ENCODE data around the gene RNF220. TPM values are rescaled to one million over a fixed set of nuclear protein-coding genes. Genes with fewer than 3 reads are reported as not detected.

RNF220 gene
- total RNA-seq, 4 donors from 2014 or later = 112 to 134 (median 132) TPM

- WGBS, 2 donors (ENCODE audit: low coverage in 1 of 2) = 0% methylated on average over 2 to 10 of the region's 16 CpGs
Measured at GRCh38 chr1:44673675-44674112, 268.6 kb downstream of the RNF220 start.

DNA sequence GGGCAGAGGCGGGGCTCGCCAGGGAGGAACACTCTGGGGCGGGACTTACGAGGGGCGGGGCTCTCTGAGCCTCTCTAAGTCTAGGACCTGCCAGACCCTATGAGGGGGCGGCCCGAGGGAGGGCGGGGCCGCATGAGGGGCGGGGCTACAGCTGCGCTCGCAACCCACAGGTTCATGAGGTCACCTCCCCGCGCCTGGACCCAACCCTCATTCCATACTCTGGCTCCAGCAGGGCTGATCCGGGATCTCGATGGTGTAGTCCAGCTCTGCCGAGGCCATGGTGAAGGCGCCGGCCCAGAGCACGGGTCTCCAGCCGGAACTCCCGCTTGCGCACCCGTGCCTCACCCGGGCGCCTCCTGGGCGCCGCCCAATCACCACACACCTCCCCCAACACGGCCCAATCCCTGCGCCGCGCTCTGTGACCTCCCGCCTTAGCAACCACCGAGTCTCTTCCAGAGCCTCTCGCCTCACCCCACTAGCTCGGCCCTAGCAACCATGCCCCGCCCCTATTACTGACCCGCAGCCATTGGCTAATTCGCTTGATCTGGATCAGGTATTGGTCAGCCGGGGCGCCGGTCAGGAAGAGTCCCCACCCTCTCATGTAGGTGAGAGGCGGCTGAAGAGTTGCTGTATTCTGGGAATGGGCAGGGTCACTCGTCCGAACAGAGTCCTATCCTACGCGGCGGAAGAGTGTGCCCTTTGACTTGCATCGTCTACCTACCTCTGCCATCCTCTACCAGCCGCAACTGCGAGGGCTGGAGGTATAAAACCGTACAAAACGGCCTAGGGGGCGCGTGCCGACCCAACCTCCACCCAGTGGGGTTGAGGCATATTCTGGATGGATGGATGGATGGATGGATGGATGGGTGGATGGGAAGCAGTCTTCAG, 269.3 kb downstream of the RNF220 start, which contains the start of the genes ARMH1 and TMEM53:
Gene ARMH1 (plus strand): TSS at position 602 of the 888 bp plus-strand sequence. CDS start 14,984 bp downstream, outside the sequence.
Gene TMEM53 (minus strand): TSS at position 369 of the 888 bp plus-strand sequence. CDS start 90 bp downstream, at position 279.
- Histone ChIP-seq H3K36me3 (no peaks in the 10 kb centered on the region), H3K9me3 (no peaks in the 10 kb centered on the region), H3K27ac (peak within 1 kb of the TSS; percentile 77 to 97 (median 94)), H3K4me3 (peak within 1 kb of the TSS; percentile 48 to 73), H3K4me1 (peaks cover 0 to 56% (median 3%) of the 10 kb centered on the region in 3 donors), H3K27me3 (no peaks in the 10 kb centered on the region)
- TF ChIP-seq CTCF (IDR thresholded peaks at IDR 0.05) (no peak), POLR2AphosphoS5 (IDR thresholded peaks at IDR 0.05) (peak; percentile 78), EP300 (IDR thresholded peaks at IDR 0.05) (no peak), POLR2A (IDR thresholded peaks at IDR 0.05) (peak; percentile 75 to 78)
- 0% methylated on average over 1 to 5 of the region's 56 CpGs for WGBS, 2 donors (ENCODE audit: low coverage in 1 of 2)
- ATAC-seq = peak; percentile 98

More at GRCh38 chr1:44673675-44674112, 268.6 kb downstream of the RNF220 start:
- TF ChIP-seq EP300 (IDR thresholded peaks at IDR 0.05) = no peak
- no peak for TF ChIP-seq CTCF (IDR thresholded peaks at IDR 0.05)
- TF ChIP-seq POLR2A (IDR thresholded peaks at IDR 0.05) = no peak
- TF ChIP-seq POLR2AphosphoS5 (IDR thresholded peaks at IDR 0.05) = no peak
- Histone ChIP-seq H3K27ac (peak overlapping the region; percentile 77 to 97 (median 94)), H3K27me3 (no peaks in the 10 kb centered on the region), H3K4me3 (peak overlapping the region; percentile 48 to 73), H3K4me1 (peaks cover 0 to 56% (median 3%) of the 10 kb centered on the region in 3 donors), H3K9me3 (no peaks in the 10 kb centered on the region), H3K36me3 (no peaks in the 10 kb centered on the region)
- ATAC-seq = no peak

- no peaks in the 10 kb centered on the region for H3K9me3 ChIP-seq
- ATAC-seq = no peak
- peaks cover 0 to 56% (median 3%) of the 10 kb centered on the region in 3 donors for H3K4me1 ChIP-seq
- 61 to 78% methylated on average over 2 to 7 of the region's 7 CpGs for WGBS, 2 donors (ENCODE audit: low coverage in 1 of 2)
- no peaks in the 10 kb centered on the region for H3K36me3 ChIP-seq
- peak overlapping the region in 1 of 2 donors; percentile 73 for H3K4me3 ChIP-seq
- peak overlapping the region in 3 of 4 donors; percentile 94 to 97 (median 95) for H3K27ac ChIP-seq
- no peaks in the 10 kb centered on the region for H3K27me3 ChIP-seq
- no peak for TF ChIP-seq EP300 (IDR thresholded peaks at IDR 0.05)
- TF ChIP-seq POLR2A (IDR thresholded peaks at IDR 0.05) = no peak
- no peak for TF ChIP-seq POLR2AphosphoS5 (IDR thresholded peaks at IDR 0.05)
- no peak for TF ChIP-seq CTCF (IDR thresholded peaks at IDR 0.05)
Measured at GRCh38 chr1:44675186-44675585, 270.1 kb downstream of the RNF220 start.

DNA sequence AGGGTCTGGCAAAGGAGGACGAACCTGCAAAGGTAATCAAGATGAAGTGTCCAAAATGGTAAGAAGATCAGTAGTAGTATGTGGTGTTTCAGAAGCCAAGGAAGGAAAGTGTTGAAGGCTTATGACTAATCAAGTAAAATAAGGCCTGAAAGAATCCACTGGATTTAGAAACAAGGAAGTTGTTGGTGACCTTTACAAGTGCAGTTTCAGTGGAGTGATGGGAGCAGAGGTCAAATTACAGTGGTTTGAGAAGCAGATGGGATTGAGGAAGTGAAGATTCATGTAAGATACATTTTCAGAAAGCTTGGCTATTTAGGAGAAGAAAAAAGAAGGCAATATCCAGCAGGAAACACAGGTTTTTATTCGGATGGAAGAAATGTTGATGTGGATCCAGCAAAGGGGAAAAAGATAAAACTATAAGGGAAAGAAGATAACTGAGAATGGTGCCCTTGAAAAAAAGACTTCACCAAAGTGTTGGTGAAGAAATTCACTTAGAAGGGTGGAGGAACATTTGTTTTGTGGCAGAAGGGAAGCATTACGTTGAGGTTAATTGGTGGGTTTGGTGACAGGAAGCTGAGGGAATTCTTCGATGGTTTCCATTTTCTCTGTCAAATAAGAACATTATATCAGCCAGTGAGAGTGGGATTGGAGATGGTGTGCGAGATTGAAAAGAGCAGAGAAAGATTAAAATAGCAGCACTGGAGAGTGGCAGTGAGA, 271.6 kb downstream of the RNF220 start:
- TF ChIP-seq POLR2A (IDR thresholded peaks at IDR 0.05) (no peak), EP300 (IDR thresholded peaks at IDR 0.05) (no peak), CTCF (IDR thresholded peaks at IDR 0.05) (no peak), POLR2AphosphoS5 (IDR thresholded peaks at IDR 0.05) (no peak)
- no peak for ATAC-seq
- no peaks in the 10 kb centered on the region for H3K9me3 ChIP-seq
- H3K4me3 ChIP-seq = no peak overlapping the region
- peaks cover 0 to 47% (median 3%) of the 10 kb centered on the region in 3 donors for H3K4me1 ChIP-seq
- H3K27ac ChIP-seq = peak overlapping the region in 2 of 4 donors; percentile 41 to 95
- WGBS, 2 donors (ENCODE audit: low coverage in 1 of 2) = 70 to 71% methylated on average over 5 of the region's 5 CpGs
- no peaks in the 10 kb centered on the region for H3K27me3 ChIP-seq
- no peaks in the 10 kb centered on the region for H3K36me3 ChIP-seq
